Frontal cortex (tissue), 4 donors: ENCODE measurements around the gene NOC4L. TPM values are rescaled to one million over a fixed set of nuclear protein-coding genes. Genes with fewer than 3 reads are reported as not detected.

Experiments
- DNase-seq, 2 donors: peaks; one replicate each; pipeline ENCODE4 v3.0.0; 2012; ENCODE audit warnings: low spot score in 2 of 2
- FAIRE-seq: peaks from 2 replicates; lab custom pipeline; 2012; peaks lifted over from hg19 to GRCh38; lab: Jason Lieb, UNC
- total RNA-seq: library from RNA; depleted of rRNA; stranded (reverse); fragments of >200 nt; gene quantifications from one replicate; pipeline ENCODE4 v1.2.3, GENCODE V29; 2014
- donor health status: control.
- donor health status: control.
- donor health status: control.

NOC4L gene
- total RNA-seq, 1 donor from 2014 or later, result 9.0 TPM

DNA sequence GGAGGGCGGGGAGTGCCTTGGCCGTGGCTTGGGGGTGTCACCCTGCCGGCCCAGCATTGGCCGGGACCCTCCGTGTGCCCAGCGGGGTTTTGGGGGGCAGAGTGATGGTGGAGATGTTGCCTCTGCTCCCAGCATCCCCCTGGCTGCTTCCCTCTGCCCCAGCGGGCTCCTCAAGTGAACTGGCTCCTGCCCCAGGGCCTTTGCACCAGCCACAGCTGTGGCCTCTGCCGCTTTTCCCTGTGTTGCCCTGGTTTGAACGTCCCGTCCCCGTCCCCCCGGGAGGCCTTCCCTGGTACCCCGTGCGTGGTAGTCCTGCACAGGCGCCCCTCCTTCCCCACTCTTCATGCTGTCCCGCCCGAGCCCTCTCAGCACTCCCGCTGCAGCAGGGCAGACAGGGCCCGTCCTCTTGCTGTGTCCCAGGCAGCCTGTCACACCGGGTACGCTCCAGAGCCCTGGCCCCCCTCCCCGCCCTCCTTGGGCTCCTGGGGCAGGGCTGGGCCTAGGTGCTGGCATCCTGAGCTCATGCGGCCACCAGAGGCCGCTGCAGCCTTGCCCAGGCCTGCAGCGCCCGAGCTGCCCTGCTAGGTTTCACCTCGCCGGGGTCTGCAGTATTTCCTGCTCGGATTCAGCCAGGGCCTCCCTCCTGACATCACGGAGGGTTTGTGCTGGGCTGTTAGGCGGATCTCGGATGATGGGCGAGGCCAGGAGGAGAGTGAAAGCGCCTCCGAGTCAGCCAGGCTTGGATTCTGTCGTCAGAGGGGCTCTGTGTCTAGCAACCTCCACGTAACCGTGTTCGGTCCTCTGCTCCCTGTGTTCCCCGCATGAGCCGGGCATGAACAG, 9.5 kb downstream of the NOC4L start:
- FAIRE-seq (no peak), DNase-seq (peak; percentile 79 to 89)

- DNase-seq (no peak), FAIRE-seq (no peak)
Observed at GRCh38 chr12:132154341-132154761, 10.1 kb downstream of the NOC4L start.

GRCh38 chr12:132154941-132155770, 10.9 kb downstream of the NOC4L start:
- no peak for DNase-seq
- FAIRE-seq, result no peak

- DNase-seq, result no peak
- no peak for FAIRE-seq
Observed at GRCh38 chr12:132155771-132156572, 11.7 kb downstream of the NOC4L start.

- DNase-seq (no peak), FAIRE-seq (no peak)
Observed at GRCh38 chr12:132156573-132157325, 12.5 kb downstream of the NOC4L start.

DNA sequence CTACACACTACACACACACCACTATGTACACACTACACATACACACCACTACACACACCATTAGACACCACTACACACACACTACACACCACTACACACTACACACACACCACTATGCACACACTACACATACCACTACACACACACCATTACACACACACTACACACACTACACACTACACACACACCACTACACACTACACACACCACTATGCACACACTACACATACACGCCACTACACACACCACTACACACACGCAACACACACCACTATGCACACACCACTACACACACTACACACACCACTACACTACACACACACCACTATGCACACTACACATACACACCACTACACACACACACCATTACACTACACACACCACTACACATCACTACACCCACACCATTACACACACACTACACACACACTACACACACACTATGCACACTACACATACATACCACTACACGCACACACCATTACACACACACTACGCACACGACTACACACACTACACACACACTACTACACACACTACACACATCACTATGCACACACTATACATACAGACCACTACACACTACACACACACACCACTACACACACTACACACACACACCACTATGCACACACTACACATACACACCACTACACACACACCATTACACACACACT, 13.6 kb downstream of the NOC4L start:
- DNase-seq (no peak), FAIRE-seq (no peak)

GRCh38 chr12:132158677-132159554, 14.7 kb downstream of the NOC4L start:
- FAIRE-seq (no peak), DNase-seq (no peak)

DNA sequence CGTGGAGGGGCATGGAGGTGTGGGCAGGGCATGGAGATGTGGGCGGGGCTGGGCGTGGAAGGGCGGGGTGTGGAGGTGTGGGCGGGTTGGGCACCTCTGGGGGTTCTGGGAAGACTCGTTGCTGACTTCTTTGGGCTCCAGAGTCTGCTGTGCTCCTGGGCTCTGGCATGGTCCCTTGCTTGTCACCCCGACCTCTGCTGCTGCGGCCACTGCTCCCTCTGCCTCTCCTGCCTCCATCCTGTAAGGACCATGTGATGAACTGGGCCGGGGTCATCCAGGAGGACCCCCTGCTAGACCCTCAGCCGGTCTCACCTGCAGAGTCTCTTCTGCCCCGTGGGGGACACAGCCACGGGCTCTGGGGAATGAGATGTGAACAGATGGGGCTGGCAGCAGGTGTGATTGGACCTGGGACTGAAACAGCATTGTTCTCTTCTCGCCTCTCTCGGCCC, 15.3 kb downstream of the NOC4L start:
- no peak for FAIRE-seq
- no peak for DNase-seq

- no peak for DNase-seq
- FAIRE-seq, result no peak
Observed at GRCh38 chr12:132160016-132160415, 15.8 kb downstream of the NOC4L start.

GRCh38 chr12:132160601-132161035, 16.4 kb downstream of the NOC4L start:
- no peak for FAIRE-seq
- no peak for DNase-seq

GRCh38 chr12:132161036-132161781, 17.0 kb downstream of the NOC4L start:
- no peak for DNase-seq

DNA sequence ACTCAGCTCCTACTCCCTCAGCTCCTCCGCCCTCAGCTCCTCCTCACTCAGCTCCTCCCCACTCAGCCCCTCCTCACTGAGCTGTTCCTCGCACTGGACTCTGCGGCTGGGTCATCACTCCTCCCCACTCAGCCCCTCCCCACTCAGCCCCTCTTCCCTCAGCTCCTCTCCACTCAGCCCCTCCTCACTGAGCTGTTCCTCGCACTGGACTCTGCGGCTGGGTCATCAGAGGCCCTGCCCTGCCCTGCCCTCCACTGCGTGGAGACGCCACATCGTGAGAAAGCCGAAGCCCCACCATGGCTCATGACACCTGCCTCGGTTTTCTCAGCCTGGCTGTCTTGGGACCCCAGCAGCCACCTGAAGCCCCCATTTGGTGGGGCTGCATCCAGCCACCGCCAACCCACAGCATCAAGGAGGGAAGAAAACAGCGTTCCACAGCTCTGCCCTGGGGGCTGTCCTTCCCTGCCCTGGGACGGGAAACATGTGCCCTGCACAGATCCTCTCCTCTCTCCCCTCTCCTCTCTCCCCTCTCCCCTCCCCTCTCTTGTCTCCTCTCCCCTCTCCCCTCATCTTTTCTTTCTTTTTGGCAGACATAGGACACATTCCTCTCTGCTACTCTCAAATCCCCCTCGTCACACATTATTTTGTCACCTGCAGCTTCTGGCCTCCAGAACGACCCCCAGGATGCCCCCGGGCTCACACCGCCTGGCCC, 17.7 kb downstream of the NOC4L start:
- no peak for DNase-seq

More at GRCh38 chr12:132161036-132161781, 17.0 kb downstream of the NOC4L start:
- no peak for FAIRE-seq

GRCh38 chr12:132162508-132163031, 18.3 kb downstream of the NOC4L start:
- peak in 1 of 2 donors; percentile 58 for DNase-seq

More for the DNA sequence above, 17.7 kb downstream of the NOC4L start:
- FAIRE-seq, result no peak

DNA sequence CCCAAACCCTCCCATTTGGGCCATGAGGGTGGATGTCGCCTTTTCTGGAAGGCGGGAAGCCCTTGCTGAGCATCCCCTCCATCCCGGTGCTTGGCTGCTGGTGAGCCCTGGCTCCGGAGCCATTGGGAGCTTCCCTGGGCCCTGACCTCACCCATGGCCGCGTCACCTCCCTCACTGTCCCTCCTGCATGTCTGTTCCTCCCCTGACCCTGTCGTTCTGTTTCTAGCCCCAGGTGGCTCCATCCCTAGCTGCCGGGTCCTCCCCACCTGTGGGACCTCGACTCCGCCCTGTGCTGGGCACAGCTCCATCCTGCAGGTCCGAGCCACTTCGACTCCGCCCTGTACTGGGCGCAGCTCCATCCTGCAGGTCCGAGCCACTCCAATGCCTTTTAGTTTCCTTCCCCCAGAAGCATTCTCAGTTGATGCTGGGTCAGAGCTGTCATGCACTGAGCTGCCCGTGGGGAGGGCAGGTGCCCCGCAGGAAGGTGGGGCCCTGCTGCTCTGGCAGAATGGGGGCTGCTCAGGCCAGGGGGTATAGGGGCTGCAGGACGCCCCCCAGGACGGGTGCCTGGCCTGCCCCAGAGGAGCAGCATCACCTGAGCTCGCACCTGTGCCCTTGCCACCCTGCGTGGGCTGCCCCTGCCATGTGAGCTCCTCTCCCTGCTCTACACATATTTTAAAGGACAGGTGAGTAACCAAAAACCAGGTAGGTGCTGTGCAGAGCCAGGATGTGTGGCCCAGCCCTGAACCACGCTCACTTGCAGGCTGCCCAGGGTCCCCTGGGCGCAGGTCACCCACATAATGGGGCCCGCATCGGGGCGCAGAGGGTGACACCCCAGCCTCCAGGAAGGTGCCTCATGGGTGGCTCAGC, 19.0 kb downstream of the NOC4L start:
- no peak for FAIRE-seq

More at GRCh38 chr12:132162508-132163031, 18.3 kb downstream of the NOC4L start:
- no peak for FAIRE-seq

GRCh38 chr12:132163911-132164288, 19.6 kb downstream of the NOC4L start:
- DNase-seq (no peak), FAIRE-seq (no peak)

More for the DNA sequence above, 19.0 kb downstream of the NOC4L start:
- DNase-seq, result no peak
